Measurements from ENCODE around the gene HNRNPH1. TPM values are rescaled to one million over a fixed set of nuclear protein-coding genes. Genes with fewer than 3 reads are reported as not detected.

Gene HNRNPH1
- total RNA-seq, 4 donors from 2014 or later, result 410 to 898 (median 679) TPM

- no peak for ATAC-seq (ENCODE audit: low FRiP score)
- TF ChIP-seq CTCF (IDR thresholded peaks at IDR 0.05), result no peak
- no peak for DNase-seq (ENCODE audit: low spot score)
These were observed 16.1 kb downstream of the HNRNPH1 start for GRCh38 chr5:179607160-179607931.

- TF ChIP-seq CTCF (IDR thresholded peaks at IDR 0.05), result no peak
- ATAC-seq (ENCODE audit: low FRiP score) (no peak), DNase-seq (ENCODE audit: low spot score) (no peak)
These were observed 16.6 kb downstream of the HNRNPH1 start for GRCh38 chr5:179606910-179607159.

- TF ChIP-seq CTCF (IDR thresholded peaks at IDR 0.05), result no peak
- DNase-seq (ENCODE audit: low spot score) (no peak), ATAC-seq (ENCODE audit: low FRiP score) (no peak)
These were observed 17.2 kb downstream of the HNRNPH1 start for GRCh38 chr5:179606071-179606909.

- no peak for ATAC-seq (ENCODE audit: low FRiP score)
- no peak for DNase-seq (ENCODE audit: low spot score)
These were observed 18.2 kb downstream of the HNRNPH1 start for GRCh38 chr5:179605026-179605833.

GRCh38 chr5:179603308-179603707 is 20.2 kb downstream of the HNRNPH1 start:
- TF ChIP-seq CTCF (IDR thresholded peaks at IDR 0.05), result no peak
- DNase-seq (ENCODE audit: low spot score) (no peak), ATAC-seq (ENCODE audit: low FRiP score) (no peak)

More at GRCh38 chr5:179605026-179605833, 18.2 kb downstream of the HNRNPH1 start:
- no peak for TF ChIP-seq CTCF (IDR thresholded peaks at IDR 0.05)

GRCh38 chr5:179601871-179602625 is 21.4 kb downstream of the HNRNPH1 start:
- ATAC-seq (ENCODE audit: low FRiP score) (no peak), DNase-seq (ENCODE audit: low spot score) (no peak)
- no peak for TF ChIP-seq CTCF (IDR thresholded peaks at IDR 0.05)

Measured in omental fat pad (tissue), 4 donors.